Memory B cell (primary cell): ENCODE measurements around the gene CETN1.

Experiments
- ATAC-seq: fragments of 150-1000 bp; cut with Tn5 transposase; 2 replicates; pipeline ENCODE4 v1.10.0; 2021; ENCODE audit warnings: low read depth, mild to moderate bottlenecking, moderate library complexity
- DNase-seq, 2 donors: peaks; one replicate each; pipeline ENCODE4 v3.0.0; 2022; ENCODE audit warnings: low spot score in 2 of 2
- H3K27ac Mint-ChIP-seq: one replicate; pipeline ENCODE4 v1.8.0; 2022; ENCODE audit warnings: mild to moderate bottlenecking, moderate library complexity, mixed read lengths
- H3K27me3 Mint-ChIP-seq: one replicate; pipeline ENCODE4 v1.8.0; 2022; ENCODE audit warnings: mixed read lengths
- H3K36me3 Mint-ChIP-seq: one replicate; pipeline ENCODE4 v1.8.0; 2022; ENCODE audit warnings: mild to moderate bottlenecking, mixed read lengths
- H3K4me1 Mint-ChIP-seq: one replicate; pipeline ENCODE4 v1.8.0; 2022; ENCODE audit warnings: mixed read lengths
- H3K4me3 Mint-ChIP-seq: one replicate; pipeline ENCODE4 v1.8.0; 2022; ENCODE audit warnings: mild to moderate bottlenecking, moderate library complexity, mixed read lengths
- H3K9me3 Mint-ChIP-seq: one replicate; pipeline ENCODE4 v1.8.0; 2022; ENCODE audit warnings: mixed read lengths

CETN1 gene

GRCh38 chr18:570697-571096, 9.5 kb upstream of the CETN1 start:
- DNase-seq (no peak), ATAC-seq (no peak)
- Mint-ChIP-seq H3K27ac (no peak overlapping the region), H3K36me3 (no peaks in the 10 kb centered on the region), H3K9me3 (no peaks in the 10 kb centered on the region), H3K4me3 (no peak overlapping the region), H3K4me1 (no peaks in the 10 kb centered on the region), H3K27me3 (no peaks in the 10 kb centered on the region)

DNA sequence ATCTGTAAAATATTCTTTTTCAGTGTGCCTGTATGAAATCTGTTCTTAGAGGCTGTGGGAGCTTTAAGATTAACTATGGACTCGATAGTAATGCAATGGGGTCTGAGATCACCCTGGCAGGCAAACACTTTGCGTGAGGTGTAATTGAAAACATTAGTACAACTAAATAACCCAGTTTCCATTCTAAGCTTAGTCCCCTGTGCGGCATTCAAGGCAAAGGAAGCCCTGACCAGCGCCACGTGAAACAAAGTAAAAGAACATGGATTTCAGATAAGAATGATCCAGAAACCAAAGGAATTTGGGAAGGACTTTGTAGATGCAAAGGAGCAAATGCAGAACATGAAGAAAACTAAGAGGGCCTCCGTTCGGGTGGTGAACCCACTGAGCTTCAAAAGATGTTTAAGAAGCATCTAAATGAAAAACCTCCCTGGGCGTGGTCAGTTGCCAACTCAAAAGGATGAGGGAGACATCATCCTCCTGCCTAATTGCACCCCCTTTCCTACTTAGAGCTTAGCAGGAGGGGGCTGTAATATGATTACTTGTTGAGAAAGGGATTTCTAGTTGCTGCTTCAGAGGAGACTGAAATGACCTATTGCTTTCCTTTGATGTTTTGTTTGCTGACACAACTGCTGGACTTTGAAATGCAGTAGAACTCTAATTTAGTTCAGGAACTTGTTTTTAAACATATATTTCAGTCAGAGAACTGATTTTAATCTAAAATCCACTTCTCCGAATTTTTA, 7.9 kb upstream of the CETN1 start:
- H3K27me3 Mint-ChIP-seq, result no peaks in the 10 kb centered on the region
- ATAC-seq, result no peak
- H3K27ac Mint-ChIP-seq, result no peak overlapping the region
- no peak for DNase-seq
- H3K9me3 Mint-ChIP-seq, result peaks cover 1% of the 10 kb centered on the region
- H3K36me3 Mint-ChIP-seq, result no peaks in the 10 kb centered on the region
- no peak overlapping the region for H3K4me3 Mint-ChIP-seq
- no peaks in the 10 kb centered on the region for H3K4me1 Mint-ChIP-seq

DNA sequence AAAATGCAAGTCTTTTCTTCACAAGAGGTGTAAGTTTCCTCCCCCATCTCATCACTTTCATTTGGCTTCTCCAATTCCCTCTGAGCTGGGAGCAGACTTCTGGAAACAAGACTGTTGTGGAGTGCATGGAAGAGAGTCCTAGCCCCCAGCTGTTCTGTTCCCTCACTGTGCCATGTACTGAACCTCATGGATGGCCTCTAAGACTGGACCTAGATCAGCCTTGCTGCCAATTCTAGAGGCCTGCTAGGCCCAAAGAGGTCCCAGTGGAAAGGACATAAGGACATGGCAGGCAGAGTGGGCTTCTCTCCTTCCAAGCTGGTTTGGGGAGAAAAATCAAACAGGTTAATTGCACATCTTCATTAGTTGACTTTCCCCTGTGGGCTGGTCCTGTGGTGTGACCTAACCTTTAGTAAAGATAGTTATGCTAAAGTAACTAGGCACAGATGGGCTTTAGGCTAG, 7.3 kb upstream of the CETN1 start:
- Mint-ChIP-seq H3K4me3 (no peak overlapping the region), H3K27ac (no peak overlapping the region), H3K27me3 (no peaks in the 10 kb centered on the region), H3K9me3 (peaks cover 1% of the 10 kb centered on the region), H3K4me1 (no peaks in the 10 kb centered on the region), H3K36me3 (no peaks in the 10 kb centered on the region)
- DNase-seq (no peak), ATAC-seq (no peak)

DNA sequence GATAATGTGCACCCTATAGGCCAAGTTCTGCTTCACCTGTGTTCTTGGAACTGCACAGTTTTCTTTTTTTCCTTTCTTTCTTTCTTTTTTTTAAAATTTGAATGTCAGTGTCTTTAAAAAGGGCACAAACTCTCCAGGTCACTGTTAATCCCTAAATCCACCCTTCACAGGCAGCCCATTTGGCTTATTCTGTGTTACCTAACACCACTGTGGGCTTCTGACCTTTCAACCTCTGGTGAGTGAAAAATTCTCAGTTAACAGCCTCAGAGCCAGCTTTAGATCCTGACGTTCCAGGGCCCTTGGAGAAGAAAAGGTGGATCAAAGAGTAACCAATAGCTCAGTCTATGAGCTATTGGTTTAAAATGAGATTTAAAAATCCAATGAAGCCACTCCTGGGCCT, 6.8 kb upstream of the CETN1 start:
- Mint-ChIP-seq H3K36me3 (no peaks in the 10 kb centered on the region), H3K4me1 (no peaks in the 10 kb centered on the region), H3K9me3 (peaks cover 1% of the 10 kb centered on the region), H3K27me3 (no peaks in the 10 kb centered on the region), H3K27ac (no peak overlapping the region), H3K4me3 (no peak overlapping the region)
- no peak for ATAC-seq
- no peak for DNase-seq

GRCh38 chr18:574149-574860, 5.9 kb upstream of the CETN1 start:
- Mint-ChIP-seq H3K36me3 (no peaks in the 10 kb centered on the region), H3K4me1 (no peaks in the 10 kb centered on the region), H3K27ac (no peak overlapping the region), H3K9me3 (peaks cover 1% of the 10 kb centered on the region), H3K4me3 (no peak overlapping the region), H3K27me3 (no peaks in the 10 kb centered on the region)
- no peak for DNase-seq
- ATAC-seq, result no peak

DNA sequence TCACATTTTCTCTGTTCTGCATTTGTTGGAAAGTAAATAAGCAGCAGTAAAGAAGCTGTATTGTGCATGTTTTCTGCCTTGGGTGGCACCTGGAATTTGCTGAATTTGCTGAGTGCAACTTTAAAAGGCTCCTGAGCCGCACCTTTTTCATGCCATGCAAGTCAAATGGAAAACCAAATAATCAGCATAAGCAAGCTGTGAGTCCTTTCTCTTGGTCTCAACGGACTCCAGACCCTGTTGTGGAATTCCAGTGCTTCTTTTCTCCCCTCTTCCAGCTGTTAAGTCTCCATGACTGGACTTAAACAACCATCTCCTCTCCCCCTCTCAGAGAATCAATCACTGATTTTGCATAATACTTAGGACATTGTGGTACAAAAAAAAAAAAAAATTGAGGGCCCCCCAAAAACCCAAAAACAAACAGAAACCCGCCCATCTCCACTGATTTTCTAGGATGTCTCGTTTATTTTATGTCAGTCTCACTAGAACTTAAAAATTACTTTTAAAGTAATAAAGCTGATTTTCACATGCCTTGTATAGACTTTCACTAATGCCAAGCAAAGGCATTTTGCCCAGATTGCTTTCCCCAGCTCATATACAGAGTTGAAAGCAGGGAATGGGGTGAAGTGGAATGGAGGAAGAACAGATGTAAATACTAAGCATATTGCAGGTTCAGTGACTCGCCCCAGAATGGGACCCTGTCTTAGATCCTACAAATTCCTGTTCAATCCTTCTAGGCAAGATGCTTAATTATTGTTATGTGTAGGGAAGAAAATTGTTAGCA, 5.1 kb upstream of the CETN1 start:
- H3K4me3 Mint-ChIP-seq, result no peak overlapping the region

DNA sequence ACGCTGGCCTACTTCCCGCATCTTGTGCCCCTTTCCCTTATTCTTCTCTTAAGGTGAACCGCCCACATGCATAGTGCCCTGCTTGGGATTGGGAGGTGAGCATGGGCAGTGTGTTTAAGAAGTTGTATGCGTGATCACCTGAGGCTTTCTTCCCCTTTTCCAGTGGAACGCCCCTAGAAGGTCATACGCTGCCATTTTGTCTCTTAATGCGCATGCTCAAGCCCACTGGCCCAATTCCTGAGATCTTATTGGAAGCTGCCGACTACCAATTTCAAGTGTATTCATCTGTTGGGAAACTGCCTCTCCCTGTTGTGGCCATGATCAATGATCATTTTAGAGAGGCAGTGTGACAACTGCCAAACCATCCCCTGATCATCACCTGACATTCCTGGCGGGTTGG, 3.3 kb upstream of the CETN1 start:
- peaks cover 2% of the 10 kb centered on the region for H3K9me3 Mint-ChIP-seq
- ATAC-seq, result no peak
- peaks cover 1% of the 10 kb centered on the region for H3K27me3 Mint-ChIP-seq
- H3K27ac Mint-ChIP-seq, result no peak overlapping the region
- no peak for DNase-seq
- no peaks in the 10 kb centered on the region for H3K4me1 Mint-ChIP-seq
- H3K36me3 Mint-ChIP-seq, result peaks cover 1% of the 10 kb centered on the region
- H3K4me3 Mint-ChIP-seq, result no peak overlapping the region

More for the DNA sequence above, 5.1 kb upstream of the CETN1 start:
- no peak for ATAC-seq
- Mint-ChIP-seq H3K36me3 (peaks cover 1% of the 10 kb centered on the region), H3K9me3 (peaks cover 2% of the 10 kb centered on the region), H3K4me1 (no peaks in the 10 kb centered on the region), H3K27me3 (peaks cover 1% of the 10 kb centered on the region), H3K27ac (no peak overlapping the region)
- no peak for DNase-seq

- Mint-ChIP-seq H3K4me1 (no peaks in the 10 kb centered on the region), H3K9me3 (peaks cover 2% of the 10 kb centered on the region), H3K4me3 (no peak overlapping the region), H3K27ac (no peak overlapping the region), H3K36me3 (peaks cover 1% of the 10 kb centered on the region), H3K27me3 (peaks cover 5% of the 10 kb centered on the region)
- ATAC-seq, result no peak
- DNase-seq, result no peak
Measured at GRCh38 chr18:577643-578375, 2.4 kb upstream of the CETN1 start.

DNA sequence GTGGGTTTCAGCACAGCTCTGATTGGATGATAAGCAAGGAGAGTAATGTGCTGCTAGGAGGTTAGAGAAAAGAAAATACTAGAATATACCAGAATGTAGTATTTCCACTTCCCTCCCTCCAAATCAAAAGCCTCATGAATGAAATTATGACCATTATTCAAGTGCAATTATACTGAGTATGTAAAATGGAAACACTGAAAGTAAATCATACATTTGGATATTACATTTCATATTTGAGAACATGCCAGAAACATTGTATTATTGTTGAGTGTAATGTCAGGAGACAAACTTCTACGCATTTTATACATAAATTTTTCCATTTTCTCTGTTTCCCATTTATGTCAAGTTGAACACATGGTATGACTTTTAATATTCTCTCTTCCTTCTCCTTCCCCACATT, 942 bp upstream of the CETN1 start:
- H3K27ac Mint-ChIP-seq, result no peak overlapping the region
- peaks cover 5% of the 10 kb centered on the region for H3K27me3 Mint-ChIP-seq
- H3K9me3 Mint-ChIP-seq, result peaks cover 4% of the 10 kb centered on the region
- ATAC-seq, result no peak
- no peak for DNase-seq
- H3K4me3 Mint-ChIP-seq, result no peak overlapping the region
- no peaks in the 10 kb centered on the region for H3K4me1 Mint-ChIP-seq
- H3K36me3 Mint-ChIP-seq, result peaks cover 1% of the 10 kb centered on the region

DNA sequence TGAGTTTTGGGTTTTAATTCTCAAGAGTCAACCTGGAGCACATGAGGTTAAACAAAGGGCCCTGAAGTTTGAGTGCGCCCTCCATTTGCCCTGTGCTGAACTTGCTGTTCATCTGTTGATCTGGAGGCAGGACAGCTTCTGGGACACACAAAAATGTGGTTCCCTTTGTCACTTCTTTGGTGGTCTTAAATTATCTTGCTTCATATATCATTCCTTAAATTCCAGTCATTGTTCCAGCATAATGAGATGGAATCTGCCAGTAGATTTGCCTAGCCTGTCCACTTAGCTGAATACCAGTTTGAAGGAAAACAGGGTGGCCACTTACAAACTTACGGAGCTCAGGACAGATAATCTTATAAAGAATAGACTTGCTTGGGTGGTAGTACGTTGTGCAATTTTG, 916 bp downstream of the CETN1 start:
- peaks cover 4% of the 10 kb centered on the region for H3K9me3 Mint-ChIP-seq
- peaks cover 1% of the 10 kb centered on the region for H3K36me3 Mint-ChIP-seq
- DNase-seq (no peak), ATAC-seq (no peak)
- peaks cover 5% of the 10 kb centered on the region for H3K27me3 Mint-ChIP-seq
- no peaks in the 10 kb centered on the region for H3K4me1 Mint-ChIP-seq
- H3K4me3 Mint-ChIP-seq, result no peak overlapping the region
- no peak overlapping the region for H3K27ac Mint-ChIP-seq

- H3K4me3 Mint-ChIP-seq, result no peak overlapping the region
- H3K27ac Mint-ChIP-seq, result no peak overlapping the region
- peaks cover 5% of the 10 kb centered on the region for H3K27me3 Mint-ChIP-seq
- H3K9me3 Mint-ChIP-seq, result peaks cover 3% of the 10 kb centered on the region
- ATAC-seq, result no peak
- peaks cover 1% of the 10 kb centered on the region for H3K36me3 Mint-ChIP-seq
- DNase-seq, result no peak
- no peaks in the 10 kb centered on the region for H3K4me1 Mint-ChIP-seq
Measured at GRCh38 chr18:582465-582864, 2.3 kb downstream of the CETN1 start.

GRCh38 chr18:595068-595467, 14.9 kb downstream of the CETN1 start:
- ATAC-seq, result no peak
- H3K4me1 Mint-ChIP-seq, result no peaks in the 10 kb centered on the region
- no peaks in the 10 kb centered on the region for H3K9me3 Mint-ChIP-seq
- no peaks in the 10 kb centered on the region for H3K36me3 Mint-ChIP-seq
- H3K27me3 Mint-ChIP-seq, result peaks cover 5% of the 10 kb centered on the region
- no peak overlapping the region for H3K4me3 Mint-ChIP-seq
- DNase-seq, result no peak
- no peak overlapping the region for H3K27ac Mint-ChIP-seq

GRCh38 chr18:595571-595970, 15.4 kb downstream of the CETN1 start:
- ATAC-seq (no peak), DNase-seq (no peak)
- Mint-ChIP-seq H3K36me3 (no peaks in the 10 kb centered on the region), H3K4me1 (no peaks in the 10 kb centered on the region), H3K9me3 (no peaks in the 10 kb centered on the region), H3K27ac (no peak overlapping the region), H3K27me3 (peaks cover 5% of the 10 kb centered on the region), H3K4me3 (no peak overlapping the region)
